Measurements from ENCODE around the gene GALNT17. TPM values are rescaled to one million over a fixed set of nuclear protein-coding genes. Genes with fewer than 3 reads are reported as not detected.

GALNT17 gene
- polyA plus RNA-seq, 1 donor from 2014 or later, result 15.7 TPM

- no peak overlapping the region for H2AFZ ChIP-seq (ENCODE audit: low read depth, low read length)
- no peaks in the 10 kb centered on the region for H3F3A ChIP-seq (ENCODE audit: insufficient read depth, low read length, poor library complexity, severe bottlenecking)
- TF ChIP-seq EP300 (conservative IDR thresholded peaks at IDR 0.05; ENCODE audit: poor library complexity, severe bottlenecking) (no peak), REST (IDR thresholded peaks at IDR 0.05; ENCODE audit: borderline replicate concordance) (no peak), EZH2 (IDR thresholded peaks at IDR 0.05; ENCODE audit: borderline replicate concordance, insufficient read depth, low read length, poor library complexity, severe bottlenecking) (no peak), SMC3 (conservative IDR thresholded peaks at IDR 0.05; ENCODE audit: poor library complexity) (no peak), MXI1 (conservative IDR thresholded peaks at IDR 0.05; ENCODE audit: poor library complexity, severe bottlenecking) (no peak), TAF1 (IDR thresholded peaks at IDR 0.05; ENCODE audit: low read depth) (no peak), CTCF (IDR thresholded peaks at IDR 0.05; ENCODE audit: poor library complexity, severe bottlenecking) (no peak)
- no peaks in the 10 kb centered on the region for H4K20me1 ChIP-seq (ENCODE audit: insufficient read depth)
- no peak overlapping the region for H3K9ac ChIP-seq (ENCODE audit: low read length)
- no peaks in the 10 kb centered on the region for H3K27me3 ChIP-seq (ENCODE audit: insufficient read depth, low read depth, low read length)
- no peak overlapping the region for H3K4me2 ChIP-seq (ENCODE audit: low read length)
- H3K27ac ChIP-seq (ENCODE audit: low read length), result no peak overlapping the region
- H3K9me3 ChIP-seq (ENCODE audit: low read length), result no peaks in the 10 kb centered on the region
- no peaks in the 10 kb centered on the region for H3K9me2 ChIP-seq (ENCODE audit: insufficient read depth, low read length)
- no peaks in the 10 kb centered on the region for H3K36me3 ChIP-seq (ENCODE audit: insufficient read depth, low read length)
- no peaks in the 10 kb centered on the region for H3K79me2 ChIP-seq (replicated peaks; ENCODE audit: insufficient read depth, low read length)
- no peak overlapping the region for H3K4me3 ChIP-seq (ENCODE audit: low read length)
These were observed 403.7 kb downstream of the GALNT17 start for GRCh38 chr7:71535616-71536015.

- Histone ChIP-seq H3K27ac (ENCODE audit: low read length) (no peak overlapping the region), H3F3A (ENCODE audit: insufficient read depth, low read length, poor library complexity, severe bottlenecking) (no peaks in the 10 kb centered on the region), H3K9ac (ENCODE audit: low read length) (no peak overlapping the region)
These were observed 406.3 kb downstream of the GALNT17 start for GRCh38 chr7:71538210-71538609.

More at GRCh38 chr7:71538210-71538609, 406.3 kb downstream of the GALNT17 start:
- Histone ChIP-seq H3K4me2 (ENCODE audit: low read length) (no peak overlapping the region), H4K20me1 (ENCODE audit: insufficient read depth) (no peaks in the 10 kb centered on the region), H2AFZ (ENCODE audit: low read depth, low read length) (no peak overlapping the region), H3K4me3 (ENCODE audit: low read length) (no peak overlapping the region), H3K79me2 (replicated peaks; ENCODE audit: insufficient read depth, low read length) (no peaks in the 10 kb centered on the region), H3K9me3 (ENCODE audit: low read length) (no peaks in the 10 kb centered on the region), H3K27me3 (ENCODE audit: insufficient read depth, low read depth, low read length) (no peaks in the 10 kb centered on the region), H3K9me2 (ENCODE audit: insufficient read depth, low read length) (no peaks in the 10 kb centered on the region), H3K36me3 (ENCODE audit: insufficient read depth, low read length) (no peaks in the 10 kb centered on the region)
- TF ChIP-seq SMC3 (conservative IDR thresholded peaks at IDR 0.05; ENCODE audit: poor library complexity) (no peak), EZH2 (IDR thresholded peaks at IDR 0.05; ENCODE audit: borderline replicate concordance, insufficient read depth, low read length, poor library complexity, severe bottlenecking) (no peak), POLR2AphosphoS5 (IDR thresholded peaks at IDR 0.05) (no peak), EP300 (conservative IDR thresholded peaks at IDR 0.05; ENCODE audit: poor library complexity, severe bottlenecking) (no peak), MXI1 (conservative IDR thresholded peaks at IDR 0.05; ENCODE audit: poor library complexity, severe bottlenecking) (no peak), CTCF (IDR thresholded peaks at IDR 0.05; ENCODE audit: poor library complexity, severe bottlenecking) (no peak), REST (IDR thresholded peaks at IDR 0.05; ENCODE audit: borderline replicate concordance) (no peak), TAF1 (IDR thresholded peaks at IDR 0.05; ENCODE audit: low read depth) (no peak), RAD21 (conservative IDR thresholded peaks at IDR 0.05) (no peak)

Data from neural cell (in vitro differentiated cells).